ENCODE data around the gene ACAD8.

GRCh38 chr11:134313379-134313778 lies 60.0 kb downstream of the ACAD8 start:
- TF ChIP-seq POLR2A (IDR thresholded peaks at IDR 0.05; ENCODE audit: low read depth, low read length) (no peak), POU2F2 (IDR thresholded peaks at IDR 0.05; ENCODE audit: low read depth, low read length) (no peak), POLR2AphosphoS5 (IDR thresholded peaks at IDR 0.05; ENCODE audit: low read depth, low read length) (no peak), SPI1 (IDR thresholded peaks at IDR 0.05; ENCODE audit: low read depth, low read length) (no peak)

All from GM12891 (cell line).